ENCODE measurements around the gene TCAF2.
"Not testable (repeated sequence)": the region's sequence is repeated elsewhere in the genome, so short reads cannot be mapped to it uniquely, and the experiment has no call there.

The TCAF2 gene

GRCh38 chr7:143620646-143621045 is at the start of gene TCAF2:
Gene TCAF2 (plus strand): TSS chr7:143620974.
- DNase-seq (peak; percentile 86), ATAC-seq (peak; percentile 95)

- not testable (repeated sequence) for DNase-seq, ATAC-seq
These were observed 49.3 kb upstream of the TCAF2 start, which contains the start of gene CTAGE15 for GRCh38 chr7:143571501-143571900. Gene CTAGE15 (plus strand): TSS chr7:143571801. CDS start chr7:143571818, 17 bp downstream.

DNA sequence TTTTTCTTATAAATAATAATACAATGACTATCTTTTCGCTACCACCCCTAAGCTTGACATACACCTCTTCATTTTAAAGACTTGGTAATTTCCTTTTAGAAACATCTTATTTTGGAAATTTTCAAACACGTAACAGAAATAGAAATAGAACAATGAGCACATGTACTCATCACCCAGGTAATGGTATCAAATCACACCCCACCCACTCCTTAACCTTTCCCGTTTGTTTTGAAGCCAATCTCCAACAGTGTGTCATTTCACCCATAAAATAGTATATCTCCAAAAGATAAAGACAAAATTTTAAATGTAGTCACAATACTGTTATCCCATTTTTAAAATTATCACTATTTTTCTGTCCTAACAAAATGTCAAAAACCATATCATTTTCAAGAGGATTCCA is 32.6 kb upstream of the TCAF2 start:
- not testable (repeated sequence) for DNase-seq
- peak; percentile 63 for ATAC-seq

- not testable (repeated sequence) for DNase-seq, ATAC-seq
These were observed 30.9 kb upstream of the TCAF2 start for GRCh38 chr7:143589897-143590296.

DNA sequence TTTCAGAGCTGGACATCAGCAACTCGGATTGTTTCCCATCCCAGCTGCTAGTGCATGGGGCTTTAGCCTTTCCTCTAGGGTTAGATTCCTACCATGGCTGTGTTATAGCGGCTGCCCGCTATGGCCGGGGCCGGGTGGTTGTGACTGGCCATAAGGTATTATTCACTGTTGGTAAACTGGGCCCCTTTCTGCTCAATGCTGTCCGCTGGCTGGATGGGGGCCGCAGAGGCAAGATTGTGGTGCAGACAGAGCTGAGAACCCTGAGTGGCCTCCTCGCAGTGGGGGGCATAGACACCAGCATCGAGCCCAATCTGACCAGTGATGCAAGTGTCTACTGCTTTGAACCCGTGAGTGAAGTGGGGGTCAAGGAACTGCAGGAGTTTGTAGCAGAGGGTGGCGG is 22.7 kb upstream of the TCAF2 start:
- not testable (repeated sequence) for ATAC-seq, DNase-seq

- not testable (repeated sequence) for DNase-seq, ATAC-seq
These were observed 17.2 kb upstream of the TCAF2 start for GRCh38 chr7:143603549-143603948.

GRCh38 chr7:143606088-143606487 is 14.7 kb upstream of the TCAF2 start:
- DNase-seq, ATAC-seq: not testable (repeated sequence)

- not testable (repeated sequence) for ATAC-seq, DNase-seq
These were observed 5.2 kb upstream of the TCAF2 start for GRCh38 chr7:143615545-143615944.

GRCh38 chr7:143617204-143617603 is 3.6 kb upstream of the TCAF2 start:
- ATAC-seq, DNase-seq: not testable (repeated sequence)

GRCh38 chr7:143620058-143620457 is 716 bp upstream of the TCAF2 start:
- peak; percentile 75 for DNase-seq

DNA sequence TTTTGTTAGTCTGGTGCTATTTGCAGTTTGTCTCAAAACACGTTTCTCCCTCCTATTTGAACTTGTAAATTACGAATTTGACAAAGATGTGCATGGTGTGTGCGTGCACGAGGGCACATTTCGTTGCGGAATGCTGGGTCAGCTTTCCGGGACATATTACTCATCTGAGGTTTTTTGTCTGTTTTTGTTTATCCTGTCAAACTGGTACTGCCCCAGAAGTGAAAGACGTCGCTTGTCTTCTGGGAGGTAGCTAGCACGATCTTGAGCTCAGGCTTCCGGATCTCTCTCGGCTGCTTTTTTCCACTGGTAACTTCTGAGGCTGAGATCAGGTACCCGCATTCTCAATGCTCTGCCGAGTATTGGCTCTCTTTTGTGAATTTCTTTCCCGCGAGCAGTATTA is 401 bp downstream of the TCAF2 start:
- peak; percentile 52 for ATAC-seq
- DNase-seq, result not testable (repeated sequence)

More at GRCh38 chr7:143620058-143620457, 716 bp upstream of the TCAF2 start:
- peak; percentile 35 for ATAC-seq

- DNase-seq, result not testable (repeated sequence)
- peak; percentile 26 for ATAC-seq
These were observed 1.4 kb downstream of the TCAF2 start for GRCh38 chr7:143622130-143622529.

- DNase-seq, result not testable (repeated sequence)
These were observed 9.9 kb downstream of the TCAF2 start for GRCh38 chr7:143630653-143631052.

GRCh38 chr7:143632506-143632905 is 11.7 kb downstream of the TCAF2 start:
- ATAC-seq, DNase-seq: not testable (repeated sequence)

More at GRCh38 chr7:143630653-143631052, 9.9 kb downstream of the TCAF2 start:
- peak; percentile 68 for ATAC-seq

GRCh38 chr7:143633013-143633618 is 12.3 kb downstream of the TCAF2 start:
- DNase-seq, ATAC-seq: not testable (repeated sequence)

DNA sequence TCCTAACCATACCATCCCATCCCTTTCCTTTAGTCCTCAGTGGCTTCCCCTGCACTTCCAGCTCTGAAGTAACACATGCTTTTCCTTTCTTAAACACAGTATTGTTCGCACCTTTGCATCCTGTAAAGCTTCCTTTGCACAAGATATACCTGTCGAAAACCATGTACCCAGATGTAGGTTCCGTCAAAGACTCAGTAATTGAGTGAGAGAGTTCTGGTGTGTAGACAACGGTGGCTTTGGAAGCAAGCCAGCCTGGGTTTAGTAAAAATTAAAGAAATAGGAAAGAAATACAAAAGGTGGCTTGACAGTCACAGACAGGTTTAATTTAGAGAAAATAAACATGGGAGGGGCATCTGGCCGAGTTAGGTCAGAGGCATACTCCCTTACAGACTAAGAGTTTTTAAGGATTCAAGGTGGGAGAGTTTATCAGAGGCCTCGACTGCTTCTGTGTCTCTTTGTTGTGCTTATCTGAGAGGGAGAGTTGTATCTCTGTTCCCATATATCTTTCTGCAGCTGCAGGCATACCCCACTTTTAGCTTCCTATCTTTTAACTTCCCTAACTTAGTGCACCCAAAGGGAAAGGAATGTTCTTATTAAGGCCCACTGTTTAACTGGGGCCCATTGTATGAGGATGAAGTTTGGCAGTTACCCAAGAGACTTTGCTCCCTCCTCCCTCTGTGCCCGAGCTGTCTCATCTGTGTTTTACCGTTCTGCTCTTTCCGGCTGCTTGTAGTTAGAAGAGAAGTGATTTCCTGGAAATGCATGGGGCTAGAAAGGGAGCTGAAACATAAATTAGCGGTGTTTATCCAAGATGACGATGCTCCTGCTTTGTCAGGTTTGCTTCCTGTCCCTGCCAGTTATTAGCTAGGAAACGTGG is 14.8 kb downstream of the TCAF2 start:
- DNase-seq, result not testable (repeated sequence)
- ATAC-seq, result peak; percentile 32

DNA sequence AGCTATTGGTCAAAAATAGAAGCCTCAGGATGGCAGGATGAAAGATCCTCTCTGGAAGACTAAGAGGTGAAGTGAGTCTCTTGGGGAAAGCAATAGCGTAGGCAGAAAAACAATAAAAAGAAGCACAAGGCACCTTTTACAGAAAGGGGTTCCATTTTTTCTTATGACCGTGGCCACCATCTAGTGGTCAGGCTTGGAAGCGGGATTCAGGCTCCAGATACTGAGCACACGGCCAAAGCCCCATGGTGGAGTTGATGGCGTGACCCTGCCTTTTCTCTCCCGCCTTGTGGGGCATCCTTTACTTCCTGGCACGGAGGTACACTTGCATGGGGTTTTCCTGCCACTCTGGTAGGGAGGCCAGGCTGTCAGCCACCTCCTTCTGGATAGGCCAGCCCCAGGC is 18.6 kb downstream of the TCAF2 start:
- not testable (repeated sequence) for DNase-seq
- peak; percentile 28 for ATAC-seq

DNA sequence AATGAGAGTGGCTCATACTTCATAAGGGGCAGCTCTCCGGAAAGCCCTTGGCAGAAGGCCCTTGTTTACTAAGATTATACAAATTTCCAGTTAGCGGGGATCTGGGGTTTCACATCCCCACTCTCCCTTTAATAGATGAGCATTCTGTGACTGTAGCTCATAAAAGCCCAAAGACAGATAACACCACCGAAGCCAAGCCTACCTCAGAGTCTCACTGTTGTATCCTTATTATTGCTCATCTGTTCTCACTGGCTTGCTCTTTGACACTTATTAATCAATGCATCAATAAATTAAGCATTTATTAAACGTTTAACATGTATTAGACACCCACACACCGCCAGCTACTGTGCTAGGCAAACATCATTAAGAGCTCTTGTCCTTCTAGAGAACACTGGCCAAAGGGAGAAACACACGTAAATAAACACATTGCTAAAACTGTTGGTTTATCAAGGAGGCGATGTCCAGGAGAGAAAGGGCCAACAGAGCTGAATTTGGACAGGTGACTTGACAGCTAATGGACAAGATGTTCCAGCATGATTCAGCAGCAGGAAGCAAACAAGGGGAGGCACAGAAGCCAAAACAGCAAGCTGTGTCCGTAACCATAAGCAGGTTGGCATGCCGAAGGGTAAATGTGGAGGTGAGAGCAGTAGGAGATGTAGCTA is 19.9 kb downstream of the TCAF2 start:
- ATAC-seq, DNase-seq: not testable (repeated sequence)

DNA sequence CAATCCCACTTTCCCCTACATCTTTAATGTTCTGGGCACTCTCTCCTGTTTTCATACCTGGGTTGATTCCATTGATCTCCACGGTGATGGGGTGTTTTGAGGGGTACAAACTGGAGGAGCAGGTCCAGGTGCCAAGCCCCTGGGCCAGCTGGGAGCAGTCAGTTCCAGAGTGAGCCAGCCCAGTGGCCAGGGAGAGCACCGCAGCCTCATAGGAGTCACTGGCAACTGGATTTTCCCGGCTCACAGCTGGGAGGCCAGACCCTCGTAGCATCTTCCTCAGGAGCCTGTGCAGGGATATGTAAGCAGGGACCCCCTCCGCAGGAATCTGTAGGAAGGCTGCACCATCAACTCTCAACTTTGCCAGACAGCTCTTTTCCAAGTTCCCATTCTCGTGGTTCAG is 25.8 kb downstream of the TCAF2 start:
- DNase-seq, ATAC-seq: not testable (repeated sequence)

DNA sequence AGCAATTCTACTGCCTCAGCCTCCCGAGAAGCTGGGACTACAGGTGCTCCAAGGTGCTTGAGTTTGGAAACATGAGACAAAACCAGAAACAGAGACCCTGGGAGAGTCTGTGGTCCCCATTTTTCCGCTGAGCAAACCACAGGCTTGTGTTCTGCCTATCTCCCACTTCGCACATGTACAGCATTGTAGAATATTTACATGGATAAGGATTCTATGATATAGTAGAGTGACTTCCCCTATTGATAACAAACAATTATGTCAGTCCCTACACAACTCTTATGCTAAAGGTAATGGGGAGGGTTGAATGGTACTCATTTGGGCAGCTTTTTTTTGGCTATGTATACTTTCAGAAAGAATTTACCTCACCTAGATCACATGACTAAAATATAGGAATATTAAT is 29.1 kb downstream of the TCAF2 start:
- DNase-seq, ATAC-seq: not testable (repeated sequence)

GRCh38 chr7:143650447-143650846 is 29.7 kb downstream of the TCAF2 start:
- not testable (repeated sequence) for DNase-seq, ATAC-seq

Data from stimulated activated naive CD8-positive, alpha-beta T cell treated with anti-CD3 and anti-CD28 coated beads, Interleukin-15, Interleukin-2, amounts not matched to agents 100 U/mL and 50 U/mL, for 24 hours (primary cell).